GM19239 (cell line): ENCODE results near the gene AKIRIN2.

Experiments used
- DNase-seq: peaks from one replicate; pipeline ENCODE4 v3.0.0; 2011; ENCODE audit warnings: low spot score; ENCODE audit not compliant: insufficient read length
- FAIRE-seq: peaks from 2 replicates; lab custom pipeline; 2011; peaks lifted over from hg19 to GRCh38; lab: Jason Lieb, UNC

AKIRIN2 gene

GRCh38 chr6:87701676-87702588, at the start of gene AKIRIN2:
AKIRIN2 (minus strand) TSS chr6:87702233; CDS start chr6:87701684, 549 bp downstream.
- FAIRE-seq (peak; percentile 92), DNase-seq (peak; percentile 57)

- FAIRE-seq (no peak), DNase-seq (no peak)
These were observed 45.6 kb upstream of the AKIRIN2 start for GRCh38 chr6:87747646-87748045.

- DNase-seq, result no peak
- no peak for FAIRE-seq
These were observed 44.1 kb upstream of the AKIRIN2 start for GRCh38 chr6:87745966-87746721.

- DNase-seq (no peak), FAIRE-seq (no peak)
These were observed 41.4 kb upstream of the AKIRIN2 start for GRCh38 chr6:87743454-87743853.

GRCh38 chr6:87742106-87742505, 40.1 kb upstream of the AKIRIN2 start:
- peak; percentile 75 for FAIRE-seq
- no peak for DNase-seq

- FAIRE-seq (no peak), DNase-seq (no peak)
These were observed 39.1 kb upstream of the AKIRIN2 start for GRCh38 chr6:87741001-87741650.

- no peak for DNase-seq
- FAIRE-seq, result peak; percentile 62
These were observed 36.7 kb upstream of the AKIRIN2 start for GRCh38 chr6:87738744-87739143.

- FAIRE-seq (peak; percentile 62), DNase-seq (no peak)
These were observed 36.0 kb upstream of the AKIRIN2 start for GRCh38 chr6:87738000-87738399.

- FAIRE-seq, result peak; percentile 40
- no peak for DNase-seq
These were observed 34.9 kb upstream of the AKIRIN2 start for GRCh38 chr6:87736809-87737540.

- DNase-seq (peak; percentile 54), FAIRE-seq (peak; percentile 90)
These were observed 30.0 kb upstream of the AKIRIN2 start for GRCh38 chr6:87731818-87732661.

GRCh38 chr6:87731080-87731479, 29.0 kb upstream of the AKIRIN2 start:
- no peak for FAIRE-seq
- DNase-seq, result no peak

- DNase-seq (no peak), FAIRE-seq (no peak)
These were observed 28.1 kb upstream of the AKIRIN2 start for GRCh38 chr6:87729965-87730719.

GRCh38 chr6:87728706-87729105, 26.7 kb upstream of the AKIRIN2 start:
- DNase-seq (no peak), FAIRE-seq (no peak)

GRCh38 chr6:87724983-87725811, 23.2 kb upstream of the AKIRIN2 start:
- FAIRE-seq (peak; percentile 91), DNase-seq (no peak)

GRCh38 chr6:87723170-87724078, 21.4 kb upstream of the AKIRIN2 start:
- FAIRE-seq, result peak; percentile 87
- DNase-seq, result no peak

- DNase-seq, result no peak
- no peak for FAIRE-seq
These were observed 20.6 kb upstream of the AKIRIN2 start for GRCh38 chr6:87722540-87723169.
